MCF 10A (cell line): Measurements from ENCODE around the gene LHCGR. TPM values are rescaled to one million over a fixed set of nuclear protein-coding genes. Genes with fewer than 3 reads are reported as not detected.

ENCODE experiments used
- BruUV-seq: library from RNA; stranded (reverse); fragments of 400-500 nt; replicated peaks from 2 replicates; lab custom pipeline; 2021; lab: Mats Ljungman, UMichigan
- CTCF ChIA-PET: fragments of 300-600 bp; sonication (Branson Sonifier 250); formaldehyde crosslinking; extraction: SDS; loops from one replicate; lab custom pipeline; 2021; ENCODE audit warnings: antibody characterized with exemption, inconsistent platforms; lab: Yijun Ruan, JAX
- POLR2A ChIA-PET: fragments of 300-600, 350-650 bp; sonication (Branson Sonifier 250); formaldehyde crosslinking; extraction: SDS; loops from one replicate; lab custom pipeline; 2020; ENCODE audit warnings: antibody characterized with exemption, inconsistent platforms; lab: Yijun Ruan, JAX
- DNase-seq: peaks from one replicate; pipeline ENCODE4 v3.0.0-alpha.2; 2018; ENCODE audit not compliant: unreplicated experiment
- H3K27ac Mint-ChIP-seq: one replicate; pipeline ENCODE4 v1.8.0; 2022; ENCODE audit warnings: mild to moderate bottlenecking, low read depth, mixed read lengths; ENCODE audit not compliant: unreplicated experiment
- H3K27me3 Mint-ChIP-seq: one replicate; pipeline ENCODE4 v1.8.0; 2022; ENCODE audit warnings: mixed read lengths; ENCODE audit not compliant: insufficient read depth, unreplicated experiment
- H3K36me3 Mint-ChIP-seq: one replicate; pipeline ENCODE4 v1.8.0; 2022; ENCODE audit warnings: mild to moderate bottlenecking, moderate library complexity, mixed read lengths; ENCODE audit not compliant: insufficient read depth, unreplicated experiment
- H3K4me1 Mint-ChIP-seq: one replicate; pipeline ENCODE4 v1.8.0; 2022; ENCODE audit warnings: mixed read lengths; ENCODE audit not compliant: insufficient read depth, unreplicated experiment
- H3K4me3 Mint-ChIP-seq: one replicate; pipeline ENCODE4 v1.8.0; 2022; ENCODE audit warnings: mild to moderate bottlenecking, moderate library complexity, mixed read lengths; ENCODE audit not compliant: unreplicated experiment
- H3K9me3 Mint-ChIP-seq: one replicate; pipeline ENCODE4 v1.8.0; 2022; ENCODE audit warnings: mixed read lengths; ENCODE audit not compliant: unreplicated experiment
- intact Hi-C: fragments of 100-400 bp; cut with micrococcal nuclease; formaldehyde crosslinking; loops from 2 replicates; pipeline ENCODE4 v1.14.1; 2022
- total RNA-seq: library from RNA; stranded (reverse); gene quantifications from 2 replicates; pipeline ENCODE4 v1.2.3, GENCODE V29; 2022
- TF ChIP-seq, protein P1 (sequence below): fragments of 200-600 bp; IDR thresholded peaks from one replicate; pipeline ENCODE4 v1.8.0; 2022; ENCODE audit warnings: antibody characterized with exemption, mild to moderate bottlenecking; ENCODE audit not compliant: unreplicated experiment

The LHCGR gene
- total RNA-seq, 1 experiment from 2014 or later, result not detected

DNA sequence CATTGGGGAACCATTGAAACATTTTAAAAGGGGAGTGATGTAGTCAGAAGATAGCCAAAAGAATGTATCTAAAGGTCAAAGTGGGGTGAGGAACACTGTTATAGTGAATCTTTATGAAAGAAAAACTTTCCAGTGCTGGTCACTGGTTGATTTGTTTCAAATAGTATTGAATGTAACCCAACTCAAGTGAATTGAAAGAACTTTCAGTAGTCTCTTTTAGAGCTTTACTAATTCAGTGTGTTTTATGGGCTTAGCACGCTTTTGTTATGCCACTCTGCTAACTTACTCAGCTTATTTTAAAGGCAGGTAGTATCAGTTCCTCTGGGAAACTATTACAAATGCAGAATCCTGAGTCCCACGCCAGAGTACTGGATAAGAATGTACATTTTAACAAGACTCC, 80.6 kb downstream of the LHCGR start:
- H3K4me3 Mint-ChIP-seq, result no peak overlapping the region
- intact Hi-C loops, result no loop called here

DNA sequence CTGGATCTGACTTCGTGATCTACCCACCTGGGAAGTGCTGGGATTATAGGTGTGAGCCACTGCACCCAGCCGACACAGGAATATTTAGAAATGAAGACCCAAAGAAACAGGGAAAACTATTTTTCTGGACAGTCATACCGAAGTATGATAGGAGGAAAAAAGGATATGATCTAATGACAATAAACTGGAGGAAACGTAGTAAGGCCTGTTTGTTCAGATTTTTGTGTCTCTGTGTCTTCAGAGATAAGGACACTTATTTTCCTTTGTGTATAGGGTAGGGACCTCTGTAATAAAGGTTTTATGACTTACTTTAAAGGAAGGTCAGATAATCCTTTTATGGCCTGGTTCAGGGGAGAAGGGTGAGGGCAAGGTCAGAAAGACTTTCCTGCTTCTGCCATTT, 81.9 kb downstream of the LHCGR start:
- no peaks in the 10 kb centered on the region for H3K9me3 Mint-ChIP-seq
- H3K27ac Mint-ChIP-seq, result no peak overlapping the region
- no peaks in the 10 kb centered on the region for H3K27me3 Mint-ChIP-seq
- H3K4me1 Mint-ChIP-seq, result no peaks in the 10 kb centered on the region
- DNase-seq, result no peak
- no peaks in the 10 kb centered on the region for H3K36me3 Mint-ChIP-seq
- ChIA-PET CTCF (no interaction called here), POLR2A (no interaction called here)
- no peak overlapping the region for H3K4me3 Mint-ChIP-seq
- TF ChIP-seq, protein P1, sequence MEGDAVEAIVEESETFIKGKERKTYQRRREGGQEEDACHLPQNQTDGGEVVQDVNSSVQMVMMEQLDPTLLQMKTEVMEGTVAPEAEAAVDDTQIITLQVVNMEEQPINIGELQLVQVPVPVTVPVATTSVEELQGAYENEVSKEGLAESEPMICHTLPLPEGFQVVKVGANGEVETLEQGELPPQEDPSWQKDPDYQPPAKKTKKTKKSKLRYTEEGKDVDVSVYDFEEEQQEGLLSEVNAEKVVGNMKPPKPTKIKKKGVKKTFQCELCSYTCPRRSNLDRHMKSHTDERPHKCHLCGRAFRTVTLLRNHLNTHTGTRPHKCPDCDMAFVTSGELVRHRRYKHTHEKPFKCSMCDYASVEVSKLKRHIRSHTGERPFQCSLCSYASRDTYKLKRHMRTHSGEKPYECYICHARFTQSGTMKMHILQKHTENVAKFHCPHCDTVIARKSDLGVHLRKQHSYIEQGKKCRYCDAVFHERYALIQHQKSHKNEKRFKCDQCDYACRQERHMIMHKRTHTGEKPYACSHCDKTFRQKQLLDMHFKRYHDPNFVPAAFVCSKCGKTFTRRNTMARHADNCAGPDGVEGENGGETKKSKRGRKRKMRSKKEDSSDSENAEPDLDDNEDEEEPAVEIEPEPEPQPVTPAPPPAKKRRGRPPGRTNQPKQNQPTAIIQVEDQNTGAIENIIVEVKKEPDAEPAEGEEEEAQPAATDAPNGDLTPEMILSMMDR, result no peak
- BruUV-seq, result no TSS peak
- intact Hi-C loops, result no loop called here

More for the DNA sequence above, 80.6 kb downstream of the LHCGR start:
- POLR2A ChIA-PET, result no interaction called here
- Mint-ChIP-seq H3K36me3 (no peaks in the 10 kb centered on the region), H3K9me3 (no peaks in the 10 kb centered on the region), H3K27me3 (no peaks in the 10 kb centered on the region), H3K27ac (no peak overlapping the region), H3K4me1 (no peaks in the 10 kb centered on the region)
- TF ChIP-seq, protein P1, result no peak
- no peak for DNase-seq
- BruUV-seq, result no TSS peak
- CTCF ChIA-PET, result interaction anchor here (0.6 kb wide), 2 partner anchors 18 to 142 kb away, joined by 3 to 5 read pairs; no protein-coding TSS in a partner anchor

DNA sequence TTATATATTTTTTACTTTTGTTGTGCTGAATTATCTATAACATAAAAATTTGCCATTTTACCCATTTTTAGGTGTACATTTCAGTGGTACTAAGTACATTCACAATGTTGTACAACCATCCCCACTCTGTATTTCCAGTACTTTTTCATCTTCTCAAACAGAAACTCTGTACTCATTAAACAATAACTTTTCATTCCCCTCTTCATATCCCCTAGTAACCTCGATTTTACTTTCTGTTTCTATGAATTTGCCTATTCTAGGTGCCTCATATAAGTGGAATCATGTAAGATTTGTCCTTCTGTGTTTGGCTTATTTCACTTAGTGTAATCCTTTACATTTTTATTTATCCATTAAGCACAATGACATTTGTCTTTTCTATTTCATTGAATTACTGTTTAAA, 86.5 kb downstream of the LHCGR start:
- ChIA-PET CTCF (no interaction called here), POLR2A (no interaction called here)
- no peak overlapping the region for H3K27ac Mint-ChIP-seq
- no peaks in the 10 kb centered on the region for H3K27me3 Mint-ChIP-seq
- intact Hi-C loops, result no loop called here
- no peak for DNase-seq
- no TSS peak for BruUV-seq
- H3K36me3 Mint-ChIP-seq, result no peaks in the 10 kb centered on the region
- no peak overlapping the region for H3K4me3 Mint-ChIP-seq
- H3K4me1 Mint-ChIP-seq, result no peaks in the 10 kb centered on the region
- no peaks in the 10 kb centered on the region for H3K9me3 Mint-ChIP-seq
- TF ChIP-seq, protein P1, result no peak

DNA sequence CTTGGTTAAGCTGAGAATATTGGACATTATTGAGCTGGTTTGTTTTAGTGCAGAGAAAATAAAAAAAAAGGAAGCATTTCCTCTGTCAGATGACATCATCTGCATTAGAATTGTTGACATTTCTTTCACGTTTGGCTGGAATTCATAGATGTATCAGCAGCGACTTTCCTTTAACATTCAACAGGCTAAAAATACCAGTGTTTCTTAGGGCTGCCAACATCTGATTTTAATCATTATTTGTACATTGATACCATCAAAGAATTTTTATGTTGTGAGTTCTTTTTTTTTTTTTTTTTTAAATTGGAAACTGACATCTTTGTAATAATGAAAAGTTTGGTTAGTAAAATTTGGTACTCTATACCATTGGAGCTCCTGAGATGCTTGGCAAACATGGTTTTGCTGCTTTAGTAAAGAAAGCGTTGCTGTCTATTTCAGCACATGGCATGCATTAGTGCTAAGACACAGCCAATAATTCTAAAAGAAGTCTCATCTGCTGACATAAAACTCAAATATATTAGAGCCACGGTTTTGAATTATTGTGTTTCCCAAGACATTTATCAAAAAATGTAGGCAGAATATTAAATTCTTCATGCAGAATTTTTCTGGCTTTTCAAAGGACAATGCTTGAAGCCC, 104.2 kb downstream of the LHCGR start:
- H3K4me3 Mint-ChIP-seq, result no peak overlapping the region
- H3K4me1 Mint-ChIP-seq, result no peaks in the 10 kb centered on the region
- no peaks in the 10 kb centered on the region for H3K36me3 Mint-ChIP-seq
- intact Hi-C loops, result no loop called here
- H3K27me3 Mint-ChIP-seq, result no peaks in the 10 kb centered on the region
- DNase-seq, result no peak
- no peak overlapping the region for H3K27ac Mint-ChIP-seq
- ChIA-PET POLR2A (interaction anchor here (1.0 kb wide), 1 partner anchor 12 kb away, joined by 3 read pairs; no protein-coding TSS in a partner anchor), CTCF (interaction anchor here (0.7 to 1.2 kb wide), 3 partner anchors 116 to 944 kb away, joined by 3 read pairs; no protein-coding TSS in a partner anchor)
- H3K9me3 Mint-ChIP-seq, result no peaks in the 10 kb centered on the region
- BruUV-seq, result no TSS peak
- TF ChIP-seq, protein P1, result no peak
